Hepatocyte (in vitro differentiated cells): ENCODE results near the gene EXOC6B.

ENCODE experiments used
- EZH2 ChIP-seq: fragments of 200-600 bp; sonication (generic); IDR thresholded peaks from 2 replicates; pipeline ENCODE4 v1.6.1; 2016; ENCODE audit warnings: antibody characterized with exemption, mild to moderate bottlenecking, borderline replicate concordance
- EZH2phosphoT487 ChIP-seq: fragments of 200-600 bp; sonication (generic); IDR thresholded peaks from one replicate; pipeline ENCODE4 v1.6.1; 2018; ENCODE audit warnings: antibody characterized with exemption, mild to moderate bottlenecking, low read depth, moderate library complexity; ENCODE audit not compliant: unreplicated experiment, severe bottlenecking
- TF ChIP-seq, protein P1 (sequence below): fragments of 200-600 bp; sonication (generic); IDR thresholded peaks from 2 replicates; pipeline ENCODE4 v1.5.1; 2016; ENCODE audit warnings: antibody characterized with exemption, mild to moderate bottlenecking; ENCODE audit not compliant: poor library complexity

DNA sequence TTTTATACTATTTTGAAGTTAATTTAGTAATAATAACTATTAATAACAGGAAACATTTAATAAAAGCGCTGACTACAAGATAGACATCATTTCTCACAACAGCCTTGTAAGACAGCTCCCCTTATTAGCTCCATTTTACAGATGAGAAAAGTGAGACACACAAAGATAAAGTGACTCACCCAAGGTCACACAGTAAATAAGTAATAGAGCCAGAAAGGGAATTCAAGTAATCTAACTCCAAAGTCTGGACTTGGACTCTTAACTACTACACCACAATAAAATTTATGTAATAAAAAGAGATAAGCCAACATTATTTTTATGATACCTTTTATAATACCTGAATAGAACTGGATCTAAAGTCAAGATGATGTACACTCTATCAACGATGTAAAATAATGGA lies 25.3 kb downstream of the EXOC6B start:
- TF ChIP-seq, protein P1, sequence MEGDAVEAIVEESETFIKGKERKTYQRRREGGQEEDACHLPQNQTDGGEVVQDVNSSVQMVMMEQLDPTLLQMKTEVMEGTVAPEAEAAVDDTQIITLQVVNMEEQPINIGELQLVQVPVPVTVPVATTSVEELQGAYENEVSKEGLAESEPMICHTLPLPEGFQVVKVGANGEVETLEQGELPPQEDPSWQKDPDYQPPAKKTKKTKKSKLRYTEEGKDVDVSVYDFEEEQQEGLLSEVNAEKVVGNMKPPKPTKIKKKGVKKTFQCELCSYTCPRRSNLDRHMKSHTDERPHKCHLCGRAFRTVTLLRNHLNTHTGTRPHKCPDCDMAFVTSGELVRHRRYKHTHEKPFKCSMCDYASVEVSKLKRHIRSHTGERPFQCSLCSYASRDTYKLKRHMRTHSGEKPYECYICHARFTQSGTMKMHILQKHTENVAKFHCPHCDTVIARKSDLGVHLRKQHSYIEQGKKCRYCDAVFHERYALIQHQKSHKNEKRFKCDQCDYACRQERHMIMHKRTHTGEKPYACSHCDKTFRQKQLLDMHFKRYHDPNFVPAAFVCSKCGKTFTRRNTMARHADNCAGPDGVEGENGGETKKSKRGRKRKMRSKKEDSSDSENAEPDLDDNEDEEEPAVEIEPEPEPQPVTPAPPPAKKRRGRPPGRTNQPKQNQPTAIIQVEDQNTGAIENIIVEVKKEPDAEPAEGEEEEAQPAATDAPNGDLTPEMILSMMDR: no peak
- TF ChIP-seq EZH2 (no peak), EZH2phosphoT487 (no peak)
